WERI-Rb-1 (cell line): Measurements from ENCODE around the gene BOLA1.
"Not testable (repeated sequence)": the region's sequence is repeated elsewhere in the genome, so short reads cannot be mapped to it uniquely, and the experiment has no call there.

Experiments used
- DNase-seq: peaks from one replicate; pipeline ENCODE4 v3.0.0-alpha.2; 2020
- H3K27ac ChIP-seq: fragments of 250-450 bp; sonication (Bioruptor Pico); 2 replicates; pipeline ENCODE4 v1.5.1; 2020; ENCODE audit warnings: mild to moderate bottlenecking, moderate library complexity
- H3K27me3 ChIP-seq: fragments of 250-450 bp; sonication (Bioruptor Pico); 2 replicates; pipeline ENCODE4 v1.5.1; 2021; ENCODE audit warnings: mild to moderate bottlenecking, low read depth, moderate library complexity; ENCODE audit not compliant: insufficient read depth, severe bottlenecking
- H3K36me3 ChIP-seq: fragments of 250-450 bp; sonication (Bioruptor Pico); 2 replicates; pipeline ENCODE4 v1.5.1; 2020; ENCODE audit warnings: mild to moderate bottlenecking, moderate library complexity
- H3K4me3 ChIP-seq: 2 replicates; pipeline ENCODE4 v1.5.1; 2011; ENCODE audit warnings: low read depth, mild to moderate bottlenecking, control low read depth, low read length
- H3K9me3 ChIP-seq: fragments of 250-450 bp; sonication (Bioruptor Pico); 2 replicates; pipeline ENCODE4 v1.5.1; 2021; ENCODE audit warnings: mild to moderate bottlenecking, moderate library complexity; ENCODE audit not compliant: severe bottlenecking
- CTCF ChIP-seq: IDR thresholded peaks from 2 replicates; pipeline ENCODE4 v1.5.1; 2011; ENCODE audit warnings: low read depth, mild to moderate bottlenecking, control low read depth, inconsistent platforms, low read length

The BOLA1 gene

DNA sequence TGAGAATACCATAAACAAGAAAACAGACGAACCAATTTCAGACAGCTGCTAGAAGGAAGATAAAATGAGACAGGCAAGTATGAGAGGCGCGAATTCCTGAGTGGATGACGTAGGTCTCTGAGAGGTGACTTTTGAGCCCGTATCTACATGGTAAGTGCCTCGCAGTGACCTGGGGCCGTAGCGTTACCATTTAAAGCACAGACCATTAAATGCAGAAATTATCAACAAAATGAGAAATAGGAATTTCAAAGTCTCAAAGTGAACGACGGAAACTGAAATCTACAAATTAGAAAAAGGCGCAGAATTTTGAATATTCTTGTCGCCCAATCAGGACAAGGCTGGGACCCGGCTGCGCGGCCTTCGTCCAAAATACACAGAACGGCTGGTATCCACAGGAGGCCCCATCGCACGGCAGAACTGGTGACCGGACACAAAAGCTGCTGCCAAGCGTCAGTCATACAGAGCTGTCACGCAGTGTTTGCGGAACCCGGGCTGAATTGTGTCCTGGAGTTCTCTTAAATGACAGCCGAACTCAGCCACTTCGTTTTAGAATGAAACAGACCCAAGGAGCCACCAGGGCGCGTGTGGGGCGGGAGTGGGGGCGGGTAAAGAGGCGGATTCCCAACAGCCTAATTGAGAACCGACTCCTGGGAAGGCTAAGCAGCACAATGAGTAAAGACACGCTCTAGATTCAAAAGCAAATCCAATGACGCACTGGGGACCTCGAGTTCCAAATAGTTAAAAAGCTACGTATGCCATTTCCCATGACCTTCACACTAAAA, 13.8 kb upstream of the BOLA1 start:
- Histone ChIP-seq H3K36me3 (no peaks in the 10 kb centered on the region; the same call in 1 of the 2 replicates), H3K9me3 (no peaks in the 10 kb centered on the region), H3K27ac (peak overlapping the region; percentile 91), H3K4me3 (peak overlapping the region; percentile 82), H3K27me3 (no peaks in the 10 kb centered on the region)
- no peak for TF ChIP-seq CTCF
- peak; percentile 87 for DNase-seq

DNA sequence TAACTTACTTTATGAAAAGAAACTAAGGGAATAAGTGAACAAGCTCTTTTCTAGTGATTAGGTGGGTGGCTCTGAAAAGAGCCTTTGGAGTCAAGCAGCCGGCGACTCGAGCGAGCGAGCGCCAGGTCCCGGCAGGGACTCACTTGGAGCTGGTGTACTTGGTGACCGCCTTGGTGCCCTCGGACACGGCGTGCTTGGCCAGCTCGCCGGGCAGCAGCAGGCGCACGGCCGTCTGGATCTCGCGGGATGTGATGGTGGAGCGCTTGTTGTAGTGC, 13.3 kb upstream of the BOLA1 start:
- H3K9me3 ChIP-seq, DNase-seq, H3K27me3 ChIP-seq, H3K36me3 ChIP-seq: not testable (repeated sequence)
- H3K27ac ChIP-seq, result peak overlapping the region; percentile 91
- peak overlapping the region; percentile 82 for H3K4me3 ChIP-seq

DNA sequence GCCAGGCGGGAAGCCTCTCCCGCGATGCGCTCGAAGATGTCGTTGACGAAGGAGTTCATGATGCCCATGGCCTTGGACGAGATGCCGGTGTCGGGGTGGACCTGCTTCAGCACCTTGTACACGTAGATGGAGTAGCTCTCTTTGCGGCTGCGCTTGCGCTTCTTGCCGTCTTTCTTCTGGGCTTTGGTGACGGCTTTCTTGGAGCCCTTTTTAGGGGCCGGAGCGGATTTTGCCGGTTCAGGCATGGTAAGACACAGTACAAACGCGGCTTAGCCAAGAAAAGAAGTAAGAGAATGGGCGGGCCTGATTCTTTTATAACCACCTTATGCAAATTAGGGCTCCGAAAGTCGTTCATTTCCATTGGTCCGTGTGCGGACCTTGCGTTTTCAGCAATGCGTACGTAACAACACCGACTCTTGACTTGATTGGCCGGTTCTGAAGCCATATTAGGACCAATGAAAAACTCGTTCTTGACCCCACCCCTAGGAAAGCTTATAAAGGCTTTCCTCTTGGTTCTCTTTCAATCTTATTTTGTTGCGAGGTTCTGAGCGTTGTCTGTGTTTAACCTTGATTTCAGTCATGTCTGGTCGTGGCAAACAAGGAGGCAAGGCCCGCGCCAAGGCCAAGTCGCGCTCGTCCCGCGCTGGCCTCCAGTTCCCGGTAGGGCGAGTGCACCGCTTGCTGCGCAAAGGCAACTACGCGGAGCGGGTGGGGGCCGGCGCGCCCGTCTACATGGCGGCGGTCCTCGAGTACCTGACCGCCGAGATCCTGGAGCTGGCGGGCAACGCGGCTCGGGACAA, 12.8 kb upstream of the BOLA1 start:
- Histone ChIP-seq H3K27ac (peak overlapping the region; percentile 91), H3K27me3 (no peaks in the 10 kb centered on the region), H3K4me3 (peak overlapping the region; percentile 82), H3K9me3 (no peaks in the 10 kb centered on the region), H3K36me3 (no peaks in the 10 kb centered on the region; the same call in 1 of the 2 replicates)
- no peak for TF ChIP-seq CTCF
- peak; percentile 97 for DNase-seq

DNA sequence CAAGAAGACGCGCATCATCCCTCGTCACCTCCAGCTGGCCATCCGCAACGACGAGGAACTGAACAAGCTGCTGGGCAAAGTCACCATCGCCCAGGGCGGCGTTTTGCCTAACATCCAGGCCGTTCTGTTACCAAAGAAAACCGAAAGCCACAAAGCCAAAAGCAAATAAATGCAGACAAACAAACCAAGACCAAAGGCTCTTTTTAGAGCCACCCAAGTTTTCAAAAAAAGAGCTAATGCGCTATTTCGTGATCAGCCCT, 12.2 kb upstream of the BOLA1 start:
- peak overlapping the region; percentile 74 for H3K4me3 ChIP-seq

GRCh38 chr1:149887456-149888246, 11.7 kb upstream of the BOLA1 start:
- peak overlapping the region; percentile 74 for H3K4me3 ChIP-seq
- no peaks in the 10 kb centered on the region for H3K27me3 ChIP-seq
- peak; percentile 93 for DNase-seq
- H3K27ac ChIP-seq, result peak overlapping the region; percentile 89
- no peaks in the 10 kb centered on the region for H3K9me3 ChIP-seq
- TF ChIP-seq CTCF, result no peak
- H3K36me3 ChIP-seq, result no peaks in the 10 kb centered on the region; the same call in 1 of the 2 replicates

More for the DNA sequence above, 12.2 kb upstream of the BOLA1 start:
- not testable (repeated sequence) for H3K9me3 ChIP-seq, H3K27me3 ChIP-seq, DNase-seq, H3K36me3 ChIP-seq
- H3K27ac ChIP-seq, result peak overlapping the region; percentile 89

GRCh38 chr1:149888247-149888998, 10.9 kb upstream of the BOLA1 start:
- no peaks in the 10 kb centered on the region for H3K27me3 ChIP-seq
- H3K27ac ChIP-seq, result peak overlapping the region; percentile 89
- peak; percentile 94 for DNase-seq

More at GRCh38 chr1:149888247-149888998, 10.9 kb upstream of the BOLA1 start:
- peak; percentile 84 for TF ChIP-seq CTCF
- no peaks in the 10 kb centered on the region for H3K9me3 ChIP-seq
- peak overlapping the region; percentile 74 for H3K4me3 ChIP-seq
- no peaks in the 10 kb centered on the region; the same call in 1 of the 2 replicates for H3K36me3 ChIP-seq
